ENCODE results near the gene CD248. TPM values are rescaled to one million over a fixed set of nuclear protein-coding genes. Genes with fewer than 3 reads are reported as not detected.

Gene CD248
- total RNA-seq, 2 experiments from 2014 or later: 3.3 to 3.4 TPM

DNA sequence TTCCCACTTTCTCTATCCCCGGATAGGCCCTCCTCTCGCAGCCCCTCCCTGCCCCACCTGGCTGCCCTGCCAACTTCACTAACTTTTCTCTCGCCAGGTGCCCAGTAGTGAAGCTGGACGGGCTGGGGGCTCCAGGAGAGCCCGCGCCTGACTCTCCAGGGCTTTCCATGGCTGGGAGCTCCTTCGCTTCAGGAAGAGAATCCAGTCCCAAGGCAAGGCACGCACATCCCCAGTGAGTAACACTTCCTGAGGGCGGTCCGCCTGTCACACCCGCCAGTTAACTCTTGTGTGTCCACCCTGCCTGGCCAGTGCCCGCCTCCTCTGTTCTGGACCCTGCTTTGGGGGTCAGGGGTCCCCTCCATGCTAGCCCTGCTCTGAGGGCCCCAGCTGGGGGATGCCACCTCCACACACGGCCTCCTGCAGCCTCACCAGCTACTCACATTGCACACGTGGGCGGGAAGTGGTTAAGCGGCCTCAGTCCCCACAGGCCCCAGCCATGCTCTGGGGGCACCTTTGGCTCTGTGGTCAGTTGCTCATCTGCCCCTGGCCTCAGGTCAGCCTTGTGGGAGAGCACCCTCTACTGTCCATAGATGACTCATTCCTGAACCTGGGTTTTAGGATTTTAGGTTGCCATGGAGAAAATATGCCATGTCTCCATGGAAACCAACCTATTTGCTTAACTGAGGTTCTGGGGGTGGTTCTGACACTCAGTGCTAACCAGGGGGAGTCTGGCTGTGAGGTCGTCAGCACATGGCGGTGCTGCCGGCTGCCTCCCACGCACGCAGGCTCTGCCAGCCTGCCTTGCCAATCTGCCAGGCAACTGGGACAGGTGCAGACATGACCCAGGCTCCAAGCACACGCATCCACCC, 19.6 kb upstream of the CD248 start, which contains the start of gene RIN1:
TSS of gene RIN1 (minus strand) at position 201 of the 869 bp plus-strand sequence. CDS start at position 169, 32 bp downstream.
- intact Hi-C loops (cut with DNase I, micrococcal nuclease): no loop called here
- Histone ChIP-seq H3K27ac (ENCODE audit: low read depth in 1 of 2, low read length in 2 of 2) (no peak within 1 kb of the TSS), H3K4me3 (ENCODE audit: low read length) (peak within 1 kb of the TSS; percentile 63), H3K9me3 (ENCODE audit: control insufficient read depth in 1 of 2, insufficient read depth in 1 of 2, low read length in 2 of 2) (no peaks in the 10 kb centered on the region), H3K36me3 (ENCODE audit: insufficient read depth, low read length) (peaks cover 42% of the 10 kb centered on the region), H3K27me3 (ENCODE audit: control insufficient read depth in 1 of 2, insufficient read depth in 2 of 2, low read length in 2 of 2) (no peaks in the 10 kb centered on the region), H3K4me1 (ENCODE audit: insufficient read depth, low read length) (peaks cover 28% of the 10 kb centered on the region)
- TF ChIP-seq, protein P1, sequence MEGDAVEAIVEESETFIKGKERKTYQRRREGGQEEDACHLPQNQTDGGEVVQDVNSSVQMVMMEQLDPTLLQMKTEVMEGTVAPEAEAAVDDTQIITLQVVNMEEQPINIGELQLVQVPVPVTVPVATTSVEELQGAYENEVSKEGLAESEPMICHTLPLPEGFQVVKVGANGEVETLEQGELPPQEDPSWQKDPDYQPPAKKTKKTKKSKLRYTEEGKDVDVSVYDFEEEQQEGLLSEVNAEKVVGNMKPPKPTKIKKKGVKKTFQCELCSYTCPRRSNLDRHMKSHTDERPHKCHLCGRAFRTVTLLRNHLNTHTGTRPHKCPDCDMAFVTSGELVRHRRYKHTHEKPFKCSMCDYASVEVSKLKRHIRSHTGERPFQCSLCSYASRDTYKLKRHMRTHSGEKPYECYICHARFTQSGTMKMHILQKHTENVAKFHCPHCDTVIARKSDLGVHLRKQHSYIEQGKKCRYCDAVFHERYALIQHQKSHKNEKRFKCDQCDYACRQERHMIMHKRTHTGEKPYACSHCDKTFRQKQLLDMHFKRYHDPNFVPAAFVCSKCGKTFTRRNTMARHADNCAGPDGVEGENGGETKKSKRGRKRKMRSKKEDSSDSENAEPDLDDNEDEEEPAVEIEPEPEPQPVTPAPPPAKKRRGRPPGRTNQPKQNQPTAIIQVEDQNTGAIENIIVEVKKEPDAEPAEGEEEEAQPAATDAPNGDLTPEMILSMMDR (IDR thresholded peaks at IDR 0.05): no peak
- ATAC-seq (ENCODE audit: poor library complexity) (peak; percentile 68), DNase-seq (peak in 6 of 14 experiments; percentile 28 to 73 (median 48))
- ChIA-PET POLR2A (interaction anchor here (0.9 to 3.0 kb wide), 4 partner anchors 8 to 291 kb away, joined by 3 to 16 read pairs (median 6); partner anchors contain the start of genes BRMS1 and YIF1A), CTCF (interaction anchor here (0.7 to 1.7 kb wide), 2 partner anchors 24 to 25 kb away, joined by 3 to 6 read pairs; no protein-coding TSS in a partner anchor)
- Mint-ChIP-seq H3K4me3 (peak within 1 kb of the TSS; percentile 89), H3K36me3 (ENCODE audit: low read depth) (peaks cover 35% of the 10 kb centered on the region), H3K27me3 (no peaks in the 10 kb centered on the region), H3K9me3 (no peaks in the 10 kb centered on the region), H3K4me1 (ENCODE audit: low read depth) (peaks cover 19% of the 10 kb centered on the region), H3K27ac (peak within 1 kb of the TSS; percentile 49)

DNA sequence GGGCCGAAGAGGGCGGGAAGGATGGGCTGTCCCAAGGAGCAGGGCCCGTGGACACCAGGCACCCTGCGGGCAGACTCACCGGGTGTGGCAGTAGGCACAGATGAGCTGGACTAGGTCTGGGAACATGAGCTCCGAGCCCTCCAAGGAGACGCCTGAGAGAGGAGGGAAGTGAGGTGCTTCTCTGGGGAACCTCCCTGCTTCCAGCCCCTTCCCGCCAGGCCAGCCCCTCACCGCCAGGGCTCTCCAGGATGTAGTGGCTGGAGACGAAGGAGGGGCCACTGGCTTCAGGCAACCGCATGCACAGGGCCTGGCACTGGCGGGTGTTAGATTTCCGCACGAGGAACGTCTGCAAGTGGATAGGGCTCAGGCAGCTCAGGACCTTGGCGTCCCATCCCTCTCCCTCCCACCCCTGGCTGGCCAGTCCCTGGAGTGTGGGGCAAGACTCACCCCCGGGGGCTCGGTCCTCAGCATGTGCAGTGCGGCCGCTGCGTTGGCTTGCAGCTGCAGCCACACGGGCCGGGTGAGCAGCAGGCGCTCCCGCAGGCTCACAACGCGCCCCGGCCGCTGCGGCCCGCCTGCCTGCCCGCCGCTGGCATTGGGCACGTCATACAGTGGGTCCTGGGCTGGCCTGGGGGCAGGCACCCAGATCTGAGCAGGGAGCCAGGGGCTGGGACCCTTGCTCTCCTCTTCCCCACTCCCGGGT, 18.8 kb upstream of the CD248 start:
- Mint-ChIP-seq H3K4me1 (ENCODE audit: low read depth) (peaks cover 19% of the 10 kb centered on the region), H3K9me3 (no peaks in the 10 kb centered on the region), H3K27ac (peak overlapping the region; percentile 49), H3K36me3 (ENCODE audit: low read depth) (peaks cover 28% of the 10 kb centered on the region), H3K27me3 (no peaks in the 10 kb centered on the region), H3K4me3 (peak overlapping the region; percentile 89)
- DNase-seq (peak in 1 of 14 experiments; percentile 29), ATAC-seq (ENCODE audit: poor library complexity) (no peak)
- TF ChIP-seq, protein P1 (IDR thresholded peaks at IDR 0.05): no peak
- POLR2A ChIA-PET: interaction anchor here (0.9 to 3.0 kb wide), 5 partner anchors 9 to 290 kb away, joined by 3 to 16 read pairs (median 3); partner anchors contain the start of genes B4GAT1, BRMS1 and YIF1A
- CTCF ChIA-PET: interaction anchor here (0.7 to 1.7 kb wide), 2 partner anchors 23 to 24 kb away, joined by 3 to 6 read pairs; no protein-coding TSS in a partner anchor
- no peaks in the 10 kb centered on the region for H3K27me3 ChIP-seq (ENCODE audit: control insufficient read depth in 1 of 2, insufficient read depth in 2 of 2, low read length in 2 of 2)
- peak overlapping the region; percentile 63 for H3K4me3 ChIP-seq (ENCODE audit: low read length)
- H3K4me1 ChIP-seq (ENCODE audit: insufficient read depth, low read length): peaks cover 28% of the 10 kb centered on the region
- peaks cover 34% of the 10 kb centered on the region for H3K36me3 ChIP-seq (ENCODE audit: insufficient read depth, low read length)
- intact Hi-C loops (cut with DNase I, micrococcal nuclease): no loop called here
- H3K27ac ChIP-seq (ENCODE audit: low read depth in 1 of 2, low read length in 2 of 2): no peak overlapping the region
- no peaks in the 10 kb centered on the region for H3K9me3 ChIP-seq (ENCODE audit: control insufficient read depth in 1 of 2, insufficient read depth in 1 of 2, low read length in 2 of 2)

Measured in CD4-positive, alpha-beta T cell (primary cell).